GM18526 (cell line): ENCODE results near the gene RBBP6.

ENCODE experiments used
- POLR2A ChIP-seq: IDR thresholded peaks from 3 replicates; pipeline ENCODE4 v1.6.1; 2011; ENCODE audit not compliant: insufficient read length; ENCODE audit errors: extremely low read depth

RBBP6 gene

DNA sequence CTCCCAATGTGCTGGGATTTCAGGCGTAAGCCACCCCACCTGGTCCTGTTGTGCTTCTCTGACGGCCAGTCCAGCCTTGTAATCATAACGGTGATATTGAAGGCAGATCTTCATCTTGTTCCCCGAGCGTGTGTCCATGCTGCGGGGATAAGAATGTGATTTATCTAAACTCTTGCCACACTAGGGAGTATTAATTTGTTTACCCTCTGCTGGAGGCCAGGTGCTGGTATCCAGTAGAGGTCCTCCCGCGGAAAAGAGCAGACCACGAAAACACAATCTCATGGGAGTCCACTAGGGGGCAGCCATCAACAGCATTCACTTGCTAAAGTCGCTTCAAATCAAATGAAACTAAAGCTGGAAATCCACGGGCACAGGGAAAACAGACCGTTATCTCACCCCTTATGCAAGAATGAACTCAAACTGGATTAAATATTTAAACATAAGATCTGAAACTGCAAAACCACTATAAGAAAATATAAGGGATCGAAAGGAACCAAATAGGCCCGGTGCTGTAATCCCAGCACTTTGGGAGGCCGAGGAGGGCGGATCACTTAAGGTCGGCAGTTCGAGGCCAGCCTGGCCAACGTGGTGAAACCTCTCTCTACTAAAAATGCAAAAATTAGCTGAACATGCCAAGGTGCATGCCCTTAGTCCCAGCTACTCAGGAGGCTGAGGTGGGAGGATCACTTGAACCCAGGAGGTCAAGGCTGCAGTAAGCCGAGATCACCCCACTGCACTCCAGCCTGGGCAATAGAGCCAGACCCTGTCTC, 22.3 kb upstream of the RBBP6 start:
- no peak for TF ChIP-seq POLR2A

DNA sequence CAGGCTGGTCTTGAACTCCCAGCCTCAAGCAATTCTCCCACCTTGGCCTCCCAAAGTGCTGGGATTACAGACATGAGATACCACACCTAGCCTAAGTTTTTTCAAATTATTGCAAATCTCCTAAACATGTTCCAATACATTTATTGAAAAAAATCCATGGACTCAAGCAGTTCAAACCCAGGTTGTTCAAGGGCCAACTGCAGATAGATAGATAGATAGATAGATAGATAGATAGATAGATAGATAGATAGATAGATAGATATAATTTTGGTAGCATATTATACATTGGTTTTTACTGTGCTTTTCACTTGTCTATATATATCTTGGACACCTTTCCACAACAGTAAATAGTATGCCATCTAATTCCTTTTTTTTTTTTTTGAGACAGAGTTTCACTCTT, 20.9 kb upstream of the RBBP6 start:
- TF ChIP-seq POLR2A: no peak

DNA sequence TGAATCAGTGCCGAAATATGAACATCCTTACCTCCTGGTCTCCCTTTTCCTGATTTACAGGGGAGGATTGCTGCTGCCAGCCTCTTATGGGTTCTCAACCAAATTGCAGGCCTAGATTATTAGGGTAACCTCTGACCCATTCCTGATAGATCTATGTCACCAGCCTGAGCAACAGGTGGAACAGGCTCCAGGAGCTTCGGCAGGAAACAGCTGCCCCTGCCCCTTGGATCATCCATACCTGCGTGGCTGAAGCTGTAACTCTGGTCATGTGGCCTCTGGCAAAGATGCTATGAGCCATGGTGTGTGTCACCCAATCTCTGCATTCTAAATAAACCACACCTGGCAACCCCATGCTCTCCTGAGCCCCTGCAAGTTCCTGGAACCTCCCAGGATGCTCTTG, 18.4 kb upstream of the RBBP6 start:
- TF ChIP-seq POLR2A: no peak

DNA sequence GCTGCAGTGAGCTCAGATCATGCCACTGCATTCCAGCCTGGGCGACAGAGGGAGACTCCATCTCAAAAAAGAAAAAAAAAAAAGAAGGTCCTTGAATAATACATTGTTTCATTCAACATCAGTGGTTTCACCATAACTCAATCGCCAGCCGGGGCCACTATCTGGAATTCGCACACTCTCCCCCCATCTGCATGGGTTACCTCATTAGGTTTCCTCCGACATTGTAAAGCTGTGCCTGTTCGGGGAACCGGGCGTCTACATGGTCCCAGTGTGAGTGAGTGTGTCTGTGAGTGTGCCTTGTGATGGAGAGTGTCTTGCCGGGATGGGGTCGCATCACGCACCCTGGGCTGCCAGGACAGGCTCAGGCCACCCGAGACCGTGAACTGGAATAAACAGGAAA, 16.6 kb upstream of the RBBP6 start:
- TF ChIP-seq POLR2A: no peak

DNA sequence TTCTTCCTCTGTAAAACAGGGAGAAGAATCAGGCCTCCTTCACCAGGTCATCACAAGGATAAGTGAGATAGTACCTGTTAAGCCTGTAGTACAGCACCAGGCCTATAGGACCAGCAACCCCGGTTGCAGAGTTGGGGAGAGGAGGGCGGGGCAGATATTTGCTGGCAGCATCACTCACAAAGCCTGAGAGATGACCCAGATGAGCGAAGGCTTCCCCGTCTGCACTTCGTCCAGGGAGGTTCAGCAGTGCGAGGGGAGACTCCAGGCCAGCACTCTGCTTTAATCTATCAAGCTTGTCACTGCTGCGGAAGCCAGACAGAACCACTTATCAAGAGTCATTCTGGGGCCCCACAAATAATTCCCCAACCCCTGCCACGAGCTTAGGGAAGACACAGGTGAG, 15.8 kb upstream of the RBBP6 start:
- no peak for TF ChIP-seq POLR2A

DNA sequence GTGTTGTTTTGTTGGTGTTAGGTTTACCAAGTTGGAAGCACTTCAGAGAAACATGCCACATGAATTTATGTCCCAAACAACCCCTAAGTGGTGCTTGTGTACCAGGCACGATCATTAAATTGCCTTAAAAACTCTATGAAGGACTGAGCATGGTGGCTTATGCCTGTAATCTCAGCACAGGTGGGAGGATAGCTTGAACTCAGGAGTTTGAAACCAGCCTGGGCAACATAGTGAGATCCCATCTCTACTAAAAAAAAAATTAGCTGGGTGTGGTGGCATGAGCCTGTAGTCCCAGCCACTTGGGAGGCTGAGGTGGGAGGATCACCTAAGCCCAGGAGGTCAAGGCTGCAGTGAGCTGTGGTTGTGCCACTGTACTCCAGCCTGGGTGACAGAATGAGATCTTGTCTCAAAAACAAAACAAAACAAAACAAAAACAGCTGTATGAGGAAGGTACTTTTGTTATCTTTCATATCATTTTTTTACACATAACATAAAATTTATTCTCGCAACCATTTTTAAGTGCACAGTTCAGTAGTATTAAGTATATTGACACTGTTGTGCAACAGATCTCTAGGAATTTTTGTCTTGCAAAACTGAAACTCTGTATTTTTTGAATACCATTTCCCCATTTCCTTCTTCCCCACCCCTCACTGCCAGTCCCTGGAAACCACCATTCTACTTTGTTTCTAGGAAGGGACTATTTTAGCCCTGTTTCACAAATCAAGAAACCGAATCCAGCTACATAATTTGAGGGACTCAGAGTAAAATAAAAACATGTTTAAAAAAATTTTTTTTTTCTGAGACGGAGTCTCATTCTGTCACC, 14.3 kb upstream of the RBBP6 start:
- no peak for TF ChIP-seq POLR2A

DNA sequence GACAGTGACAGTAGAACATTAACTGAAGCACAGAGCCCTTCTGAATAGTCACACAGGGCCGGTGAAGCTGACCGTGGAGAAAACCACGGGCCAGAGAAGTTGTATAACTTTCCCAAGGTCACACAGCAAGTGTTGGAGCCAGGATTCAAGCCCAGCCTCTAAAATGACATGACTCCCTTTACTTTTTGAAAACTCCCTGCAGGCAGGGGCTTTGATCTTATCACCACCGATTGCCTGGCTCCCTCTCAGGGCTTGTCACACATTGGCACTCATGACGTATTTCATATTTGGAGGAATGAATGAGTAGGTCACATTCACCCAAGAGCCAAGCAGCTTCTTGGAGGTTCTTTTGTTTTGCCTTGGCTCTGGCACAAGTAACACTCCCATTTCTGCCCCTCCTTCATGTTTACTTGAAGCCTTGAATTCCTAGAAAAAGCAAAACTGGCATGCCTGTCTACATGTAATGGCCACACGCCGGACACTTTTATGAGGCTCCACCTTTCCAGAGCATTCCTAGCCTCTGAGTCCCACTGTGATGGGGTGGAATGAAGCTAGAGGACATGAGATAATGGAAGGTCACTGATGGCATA, 13.3 kb upstream of the RBBP6 start:
- no peak for TF ChIP-seq POLR2A

DNA sequence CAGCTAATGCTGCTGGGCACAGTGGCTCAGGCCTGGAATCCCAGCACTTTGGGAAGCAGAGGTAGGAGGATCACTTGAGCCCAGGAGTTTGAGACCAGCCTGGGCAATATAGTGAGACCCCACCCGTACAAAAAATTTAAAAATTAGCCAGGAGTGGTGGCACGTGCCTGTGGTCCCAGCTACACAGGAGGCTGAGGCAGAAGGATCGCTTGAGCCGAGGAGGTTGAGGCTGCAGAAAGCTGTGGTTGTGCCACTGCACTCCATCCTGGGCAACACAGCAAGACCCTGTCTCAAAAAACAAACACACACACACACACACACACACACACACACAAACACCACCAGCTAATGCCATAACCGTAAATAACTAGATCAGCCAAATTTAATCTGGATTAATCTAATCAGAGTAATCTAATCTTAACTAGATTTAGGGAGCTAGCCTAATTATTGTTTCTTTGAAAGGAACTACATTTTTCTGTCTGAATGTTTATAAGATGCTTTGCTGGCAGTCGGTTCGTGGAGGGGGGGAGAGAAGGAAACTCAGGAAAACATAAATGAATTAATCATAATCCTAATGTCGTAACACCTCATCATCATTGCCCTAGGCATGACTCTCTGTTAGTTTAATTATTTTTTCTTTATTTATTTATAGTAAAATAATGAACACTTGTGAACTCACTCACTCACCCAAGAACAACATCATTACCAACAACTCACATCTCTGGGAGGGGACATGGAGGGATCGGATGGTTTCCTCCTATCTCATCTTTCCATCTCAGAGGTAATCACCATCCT, 12.5 kb upstream of the RBBP6 start:
- TF ChIP-seq POLR2A: no peak

DNA sequence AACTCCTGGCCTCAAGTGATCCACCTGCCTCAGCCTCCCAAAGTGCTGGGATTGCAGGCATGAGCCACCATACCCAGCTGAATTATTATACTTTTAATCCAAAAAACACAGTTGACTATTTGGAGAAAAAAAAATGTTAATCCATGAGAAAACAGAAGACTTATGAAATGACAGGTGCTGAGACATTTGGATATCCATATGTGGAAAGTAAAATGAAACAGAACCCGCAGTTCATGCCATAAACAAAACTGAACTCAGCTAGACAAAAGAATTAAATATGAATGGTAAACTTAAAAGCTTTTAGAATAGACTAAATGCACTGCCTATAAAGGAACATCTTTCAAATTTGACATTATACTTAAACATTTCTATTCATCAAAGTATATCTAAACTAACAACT, 8.2 kb upstream of the RBBP6 start:
- no peak for TF ChIP-seq POLR2A

DNA sequence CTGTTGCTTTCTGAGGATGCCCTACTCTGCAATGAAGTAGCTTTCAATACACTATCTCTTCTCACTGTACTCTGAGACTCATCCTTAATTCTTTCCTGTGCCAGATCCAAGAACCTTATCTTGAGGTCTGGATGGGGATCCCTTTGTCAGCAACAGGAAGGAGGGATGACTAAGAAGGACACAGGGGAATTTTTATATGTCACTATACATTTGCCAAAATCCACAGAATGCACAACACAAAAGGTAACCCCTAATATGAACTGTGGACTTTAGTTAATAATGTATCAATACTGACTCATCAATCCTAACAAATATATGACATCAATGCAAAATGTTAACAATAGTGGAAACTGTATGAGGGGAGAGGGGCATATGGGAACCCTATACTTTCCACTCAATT, 4.7 kb upstream of the RBBP6 start:
- TF ChIP-seq POLR2A: no peak

DNA sequence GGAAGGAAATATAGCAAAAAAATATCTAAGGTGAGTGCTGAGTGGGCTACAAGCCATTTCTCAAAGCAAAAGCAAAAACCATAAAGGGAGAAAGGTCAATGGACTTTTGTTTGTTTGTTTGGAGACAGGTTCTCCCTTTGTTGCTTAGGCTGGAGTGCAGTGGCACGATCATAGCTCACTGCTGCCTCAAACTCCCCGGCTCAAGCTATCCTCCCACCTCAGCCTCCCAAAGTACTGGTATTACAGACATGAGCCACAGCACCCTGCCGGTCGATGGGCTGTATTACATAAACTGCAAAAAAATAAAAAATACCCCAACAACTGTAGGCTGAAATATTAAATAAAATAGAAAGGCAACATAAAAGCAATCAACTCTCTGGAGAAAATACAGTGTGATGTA, 3.5 kb upstream of the RBBP6 start:
- TF ChIP-seq POLR2A: no peak

DNA sequence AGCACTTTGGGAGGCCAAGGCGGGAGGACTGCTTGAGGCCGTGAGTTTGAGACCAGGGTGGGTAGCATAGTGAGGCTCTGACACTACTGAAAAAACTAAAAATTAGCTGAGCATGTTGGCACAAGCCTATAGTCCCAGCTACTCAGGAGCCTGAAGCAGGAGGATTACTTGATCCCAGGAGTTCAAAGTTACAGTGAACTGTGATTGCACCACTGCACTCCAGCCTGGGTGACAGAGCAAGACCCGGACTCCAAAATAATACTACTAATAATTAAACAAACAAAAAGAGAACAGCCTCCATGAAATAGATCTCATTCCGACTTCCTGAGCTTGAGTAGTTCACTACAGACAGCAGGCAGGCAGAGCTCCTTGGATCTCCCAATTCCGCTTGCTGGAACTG, 2.7 kb upstream of the RBBP6 start:
- TF ChIP-seq POLR2A: no peak

DNA sequence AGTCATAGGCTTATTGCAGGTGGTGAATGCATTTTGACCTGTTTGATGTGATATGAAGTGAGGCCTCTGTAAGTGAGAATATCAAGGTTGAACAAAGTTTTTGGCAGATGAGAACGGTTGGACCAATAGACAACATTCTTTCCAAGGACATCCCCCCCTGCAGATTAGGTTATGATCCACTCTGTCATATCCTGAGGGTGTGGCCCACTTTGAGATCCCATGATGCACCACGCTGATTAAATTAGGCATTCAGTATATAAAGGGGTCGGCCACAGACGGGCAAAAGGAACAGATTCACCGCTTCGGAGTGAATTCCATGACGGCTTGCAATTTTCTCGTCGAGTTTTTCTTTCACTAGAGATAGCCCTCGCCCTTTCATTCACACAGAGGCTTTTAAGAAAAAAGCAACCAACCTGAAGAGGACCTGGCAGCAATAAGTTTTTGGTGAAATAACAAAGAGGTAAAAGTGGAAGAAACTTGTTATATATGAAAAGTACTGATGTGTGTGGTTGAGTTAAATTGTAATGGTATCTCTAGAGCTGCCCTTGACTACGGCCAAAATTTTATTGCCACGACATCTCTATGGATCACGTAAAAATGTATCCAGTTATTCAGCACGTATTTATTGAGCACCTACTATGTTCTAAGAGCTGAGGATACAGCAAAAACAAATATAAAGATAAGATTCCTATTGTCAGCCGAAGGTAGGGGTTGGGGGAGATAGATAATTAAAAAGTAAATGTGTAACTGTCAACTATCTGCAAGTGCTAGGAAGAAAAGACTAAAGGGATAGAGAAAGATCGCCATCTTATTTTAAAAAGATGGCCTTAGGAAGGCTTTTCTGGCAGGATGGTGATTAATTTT, 1.7 kb upstream of the RBBP6 start:
- TF ChIP-seq POLR2A: no peak

DNA sequence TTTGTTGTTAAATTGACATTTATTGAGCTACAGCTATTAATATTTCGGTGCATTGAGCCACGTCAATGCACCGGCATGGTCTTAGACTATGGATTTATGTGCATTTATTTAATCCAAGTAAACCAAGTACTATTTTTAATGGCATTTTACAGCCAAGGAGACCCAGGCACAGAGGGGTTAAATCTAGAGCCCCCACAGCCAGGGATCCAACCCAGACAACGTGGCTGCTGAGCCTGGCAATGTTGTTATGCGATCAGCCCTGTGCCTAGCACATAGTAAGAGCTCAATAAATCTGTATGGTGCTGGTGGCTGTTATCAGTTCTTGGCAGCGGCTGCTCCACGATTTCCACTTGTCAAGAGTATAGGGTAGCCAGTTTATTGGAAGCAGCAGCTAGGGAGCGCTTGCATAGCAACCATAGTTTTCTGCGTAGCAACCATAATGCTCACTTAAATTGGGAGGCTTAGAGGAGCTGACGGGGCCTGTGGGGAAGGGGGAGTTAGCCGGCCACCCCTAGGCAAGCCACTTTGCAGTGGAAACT, 541 bp upstream of the RBBP6 start:
- TF ChIP-seq POLR2A: no peak

DNA sequence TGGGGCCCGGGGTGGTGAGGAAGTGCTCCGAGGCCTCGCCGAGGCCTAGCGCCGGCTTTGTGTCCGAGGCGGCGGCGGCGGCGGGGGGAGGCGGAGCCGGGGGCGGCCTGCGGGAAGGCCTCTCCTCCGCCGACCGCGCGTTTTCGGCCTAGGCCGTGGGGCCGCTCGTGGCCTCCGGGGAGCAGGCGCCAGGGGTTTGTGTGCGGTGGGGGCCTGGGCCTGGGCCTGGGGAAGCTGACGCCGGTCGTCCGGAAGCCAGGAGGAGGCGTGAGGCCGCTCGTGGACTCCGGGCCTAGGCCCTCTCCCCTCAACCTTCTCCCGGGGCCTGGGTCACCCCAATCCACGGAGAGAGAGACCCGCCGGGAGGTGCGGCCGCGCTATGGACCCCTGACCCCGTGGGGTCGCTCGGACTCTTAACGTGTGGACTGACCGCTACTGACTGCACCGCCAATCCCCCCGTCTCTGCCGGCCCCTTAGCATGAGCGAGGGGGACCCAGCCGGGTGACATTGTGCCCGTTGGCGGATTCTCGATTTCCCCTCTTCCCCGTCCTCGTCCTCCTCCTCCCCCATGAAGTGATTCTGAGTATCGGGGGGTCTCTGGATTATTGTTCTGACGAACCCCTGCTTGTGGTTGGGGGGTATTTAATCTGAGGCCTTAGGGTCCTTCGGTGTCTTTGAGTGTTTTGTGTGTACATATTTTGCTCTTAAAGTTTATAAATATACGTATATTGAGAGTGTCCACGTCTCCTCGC, 660 bp downstream of the RBBP6 start:
- TF ChIP-seq POLR2A: no peak
